ENCODE data around the gene SLC26A9.

DNA sequence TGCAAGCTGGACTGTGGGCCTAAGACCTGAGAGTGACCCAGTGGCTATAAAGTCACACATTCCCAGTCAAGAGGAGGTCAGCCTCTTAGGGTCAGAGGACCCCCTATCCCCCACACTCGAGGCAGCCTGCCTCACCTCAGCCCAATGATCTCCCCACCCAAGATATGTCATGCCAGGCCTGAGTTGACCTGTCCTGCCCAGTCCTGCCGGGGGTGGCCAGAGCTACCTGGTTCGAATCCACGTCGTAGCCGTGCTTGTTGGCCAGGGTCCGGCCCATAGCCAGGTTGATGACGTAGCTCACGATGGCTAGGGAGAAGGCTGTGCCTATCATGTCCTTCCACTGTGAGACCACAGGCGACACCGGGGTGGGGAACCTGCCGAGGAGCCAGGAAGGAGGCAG, 15.6 kb downstream of the SLC26A9 start:
- TF ChIP-seq EZH2 (IDR thresholded peaks at IDR 0.05; ENCODE audit: insufficient read depth, poor library complexity, severe bottlenecking), result no peak
- TF ChIP-seq EZH2phosphoT487 (IDR thresholded peaks at IDR 0.05; ENCODE audit: insufficient read depth, low read depth), result no peak
